HG03097 (cell line): Measurements from ENCODE around the gene TYW1B.
"Not testable (repeated sequence)": the region's sequence is repeated elsewhere in the genome, so short reads cannot be mapped to it uniquely, and the experiment has no call there.

ENCODE experiments used
- ATAC-seq: cut with Tn5 transposase; IDR thresholded peaks from one replicate; pipeline ENCODE4 v1.9.1; 2021; ENCODE audit not compliant: unreplicated experiment, low FRiP score

TYW1B gene

GRCh38 chr7:72827839-72828591 is at the start of gene TYW1B:
TYW1B (minus strand) TSS chr7:72828200; CDS start chr7:72828075, 125 bp downstream.
- ATAC-seq, result peak; percentile 85

- ATAC-seq, result not testable (repeated sequence)
These were observed 39.6 kb upstream of the TYW1B start for GRCh38 chr7:72867591-72867990.

- not testable (repeated sequence) for ATAC-seq
These were observed 30.9 kb upstream of the TYW1B start for GRCh38 chr7:72858846-72859400.

- not testable (repeated sequence) for ATAC-seq
These were observed 29.9 kb upstream of the TYW1B start for GRCh38 chr7:72857925-72858324.

GRCh38 chr7:72855261-72855660 is 27.3 kb upstream of the TYW1B start:
- not testable (repeated sequence) for ATAC-seq

- ATAC-seq, result not testable (repeated sequence)
These were observed 24.9 kb upstream of the TYW1B start for GRCh38 chr7:72852937-72853336.

- ATAC-seq, result not testable (repeated sequence)
These were observed 22.7 kb upstream of the TYW1B start for GRCh38 chr7:72850746-72851145.

GRCh38 chr7:72844146-72844545 is 16.1 kb upstream of the TYW1B start:
- ATAC-seq, result not testable (repeated sequence)

GRCh38 chr7:72843166-72843565 is 15.2 kb upstream of the TYW1B start:
- not testable (repeated sequence) for ATAC-seq

GRCh38 chr7:72840966-72841511 is 13.0 kb upstream of the TYW1B start:
- ATAC-seq, result not testable (repeated sequence)

- not testable (repeated sequence) for ATAC-seq
These were observed 10.3 kb upstream of the TYW1B start for GRCh38 chr7:72838315-72838714.

- not testable (repeated sequence) for ATAC-seq
These were observed 9.3 kb upstream of the TYW1B start for GRCh38 chr7:72837291-72837690.

GRCh38 chr7:72830567-72830966 is 2.6 kb upstream of the TYW1B start:
- ATAC-seq, result not testable (repeated sequence)

GRCh38 chr7:72829687-72830354 is 1.8 kb upstream of the TYW1B start:
- ATAC-seq, result peak; percentile 25

GRCh38 chr7:72829291-72829686 is 1.3 kb upstream of the TYW1B start:
- peak; percentile 60 for ATAC-seq

GRCh38 chr7:72823765-72824732 is 4.0 kb downstream of the TYW1B start:
- not testable (repeated sequence) for ATAC-seq

GRCh38 chr7:72822497-72822896 is 5.5 kb downstream of the TYW1B start:
- ATAC-seq, result not testable (repeated sequence)

- not testable (repeated sequence) for ATAC-seq
These were observed 9.2 kb downstream of the TYW1B start for GRCh38 chr7:72818663-72819361.

- not testable (repeated sequence) for ATAC-seq
These were observed 10.3 kb downstream of the TYW1B start for GRCh38 chr7:72817661-72818060.
